Frontal cortex (tissue), 4 donors: ENCODE measurements around the gene ARF5. TPM values are rescaled to one million over a fixed set of nuclear protein-coding genes. Genes with fewer than 3 reads are reported as not detected.

Source experiments
- DNase-seq, 2 donors: peaks; one replicate each; pipeline ENCODE4 v3.0.0; 2012; ENCODE audit warnings: low spot score in 2 of 2
- FAIRE-seq: peaks from 2 replicates; lab custom pipeline; 2012; peaks lifted over from hg19 to GRCh38; lab: Jason Lieb, UNC
- total RNA-seq: library from RNA; depleted of rRNA; stranded (reverse); fragments of >200 nt; gene quantifications from one replicate; pipeline ENCODE4 v1.2.3, GENCODE V29; 2014
- donor health status: control.
- donor health status: control.
- donor health status: control.

The ARF5 gene
- total RNA-seq, 1 donor from 2014 or later: 102 TPM

DNA sequence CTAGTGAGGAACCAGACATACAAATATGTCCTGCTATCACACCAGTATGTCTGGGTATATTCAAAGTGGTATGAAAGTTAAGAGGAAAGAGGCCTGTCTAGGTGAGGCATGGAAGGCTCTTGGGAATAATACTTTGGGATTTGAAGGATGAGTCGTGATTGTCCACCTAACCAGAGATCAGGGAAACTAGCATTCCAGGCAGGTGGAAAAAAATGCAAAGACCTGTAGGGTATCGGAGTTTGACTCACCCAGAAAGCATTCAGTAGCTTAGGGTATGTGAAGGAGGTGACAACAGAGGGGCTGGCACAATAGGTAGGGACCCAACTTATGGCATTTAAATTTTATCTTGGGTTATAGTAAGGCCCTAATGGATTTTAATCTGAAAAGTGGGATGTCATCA, 1.9 kb upstream of the ARF5 start:
- DNase-seq (no peak), FAIRE-seq (no peak)

DNA sequence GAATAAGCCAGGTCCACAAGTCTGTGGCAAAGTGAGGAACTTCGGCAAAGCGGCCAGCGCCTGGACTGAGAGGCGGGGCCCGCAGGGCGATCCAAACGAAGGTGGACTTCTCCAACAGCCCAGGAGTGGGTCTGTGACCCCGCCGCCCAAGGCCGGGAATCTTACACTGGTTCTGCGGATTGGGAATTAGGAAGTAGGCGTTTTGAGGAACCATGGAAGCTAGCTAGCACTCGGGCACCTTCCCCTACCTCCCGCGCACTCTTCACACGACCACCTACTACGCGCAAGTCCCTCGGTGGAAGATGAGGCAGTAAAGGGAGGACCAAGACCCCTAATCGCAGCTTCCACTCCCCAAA, 570 bp upstream of the ARF5 start:
- DNase-seq (no peak), FAIRE-seq (no peak)

DNA sequence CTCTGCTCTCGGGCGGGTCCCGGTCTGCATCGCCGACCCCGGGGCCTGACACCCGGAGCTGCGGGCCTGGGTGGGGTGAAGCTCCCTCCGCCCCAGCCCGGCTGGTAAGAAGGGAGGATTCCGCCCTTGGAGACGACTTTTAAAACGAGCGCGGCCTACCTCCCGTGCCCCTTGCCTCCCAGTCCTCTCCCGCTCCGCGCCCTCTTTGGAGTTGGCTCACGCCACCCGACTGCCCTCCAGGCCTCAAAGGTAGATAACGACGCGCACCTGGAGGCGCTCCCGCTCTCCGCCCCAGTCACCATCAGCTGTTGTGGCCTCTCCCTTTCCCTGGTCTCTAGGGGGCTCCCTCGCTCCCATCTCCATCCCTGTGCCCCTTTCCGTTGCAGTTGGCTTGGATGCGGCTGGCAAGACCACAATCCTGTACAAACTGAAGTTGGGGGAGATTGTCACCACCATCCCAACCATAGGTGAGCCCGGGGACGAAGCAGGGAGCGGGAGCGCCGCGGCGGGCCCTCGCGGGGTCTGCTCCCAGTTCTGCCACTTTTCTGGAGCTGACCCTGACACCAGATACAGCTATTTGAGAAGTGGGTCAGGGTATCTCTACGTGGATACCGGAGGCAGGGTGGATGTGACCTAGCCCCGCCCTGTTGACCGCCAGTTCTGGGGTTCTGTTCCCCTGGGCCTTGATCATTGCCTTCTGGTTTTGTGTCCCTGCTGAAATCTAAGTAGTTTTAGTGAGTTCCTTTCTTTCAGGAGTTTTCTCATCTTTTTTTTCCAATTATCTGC, 679 bp downstream of the ARF5 start:
- FAIRE-seq: no peak
- DNase-seq: peak; percentile 60 to 74

DNA sequence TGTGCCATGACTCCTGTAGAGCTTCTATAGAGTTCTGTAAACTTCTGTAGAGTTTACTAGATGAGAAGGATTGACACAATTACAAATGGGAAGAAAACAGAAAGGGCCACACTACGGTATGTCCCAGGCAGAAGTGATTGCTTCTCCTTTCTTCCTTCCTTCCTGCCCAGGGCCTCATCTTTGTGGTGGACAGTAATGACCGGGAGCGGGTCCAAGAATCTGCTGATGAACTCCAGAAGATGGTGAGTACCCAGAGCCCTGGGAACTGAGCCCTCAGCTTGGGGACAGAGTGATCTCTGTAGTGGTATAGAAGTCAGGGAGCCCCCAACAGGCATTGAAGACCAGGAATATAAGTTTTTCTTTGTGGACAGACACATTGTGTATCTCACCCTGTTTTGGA, 1.7 kb downstream of the ARF5 start:
- DNase-seq (no peak), FAIRE-seq (no peak)

DNA sequence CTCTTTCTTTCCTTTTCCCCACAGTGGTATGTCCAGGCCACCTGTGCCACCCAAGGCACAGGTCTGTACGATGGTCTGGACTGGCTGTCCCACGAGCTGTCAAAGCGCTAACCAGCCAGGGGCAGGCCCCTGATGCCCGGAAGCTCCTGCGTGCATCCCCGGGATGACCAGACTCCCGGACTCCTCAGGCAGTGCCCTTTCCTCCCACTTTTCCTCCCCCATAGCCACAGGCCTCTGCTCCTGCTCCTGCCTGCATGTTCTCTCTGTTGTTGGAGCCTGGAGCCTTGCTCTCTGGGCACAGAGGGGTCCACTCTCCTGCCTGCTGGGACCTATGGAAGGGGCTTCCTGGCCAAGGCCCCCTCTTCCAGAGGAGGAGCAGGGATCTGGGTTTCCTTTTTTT, 3.0 kb downstream of the ARF5 start:
- FAIRE-seq: no peak

DNA sequence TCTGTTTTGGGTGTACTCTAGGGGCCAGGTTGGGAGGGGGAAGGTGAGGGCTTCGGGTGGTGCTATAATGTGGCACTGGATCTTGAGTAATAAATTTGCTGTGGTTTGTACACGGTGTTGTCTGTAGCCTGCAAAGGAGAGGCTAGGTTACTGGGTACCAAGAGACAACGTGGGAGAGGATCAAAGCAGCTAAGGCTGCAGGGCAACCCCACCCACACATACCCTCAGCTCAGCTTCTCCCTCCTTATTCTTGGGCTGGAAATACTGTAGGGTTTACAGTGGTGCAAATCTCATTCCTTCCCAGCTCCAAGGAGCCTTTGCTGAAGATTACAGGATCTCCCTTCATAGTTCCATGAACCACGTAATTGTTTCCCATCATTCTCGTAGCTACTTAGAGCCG, 3.4 kb downstream of the ARF5 start:
- DNase-seq (no peak), FAIRE-seq (no peak)

More for the DNA sequence above, 3.0 kb downstream of the ARF5 start:
- DNase-seq: no peak

DNA sequence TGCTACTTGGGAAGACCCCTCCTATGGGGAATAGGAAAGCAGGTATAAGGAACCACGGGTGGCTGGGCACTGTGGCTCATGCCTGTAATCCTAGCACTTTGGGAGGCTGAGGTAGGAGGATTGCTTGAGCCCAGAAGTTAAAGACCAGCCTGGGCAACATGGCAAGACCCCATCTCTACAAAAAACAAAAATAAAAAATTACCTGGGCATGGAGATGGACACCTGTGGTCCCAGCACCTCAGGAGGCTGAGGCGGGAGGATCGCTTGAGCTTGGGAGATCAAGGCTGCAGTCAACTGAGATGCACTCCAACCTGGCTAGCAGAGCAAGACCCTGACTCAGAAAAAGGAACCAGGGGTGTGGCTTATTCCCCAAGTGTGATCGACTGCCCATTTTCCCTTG, 4.3 kb downstream of the ARF5 start:
- DNase-seq (no peak), FAIRE-seq (no peak)

DNA sequence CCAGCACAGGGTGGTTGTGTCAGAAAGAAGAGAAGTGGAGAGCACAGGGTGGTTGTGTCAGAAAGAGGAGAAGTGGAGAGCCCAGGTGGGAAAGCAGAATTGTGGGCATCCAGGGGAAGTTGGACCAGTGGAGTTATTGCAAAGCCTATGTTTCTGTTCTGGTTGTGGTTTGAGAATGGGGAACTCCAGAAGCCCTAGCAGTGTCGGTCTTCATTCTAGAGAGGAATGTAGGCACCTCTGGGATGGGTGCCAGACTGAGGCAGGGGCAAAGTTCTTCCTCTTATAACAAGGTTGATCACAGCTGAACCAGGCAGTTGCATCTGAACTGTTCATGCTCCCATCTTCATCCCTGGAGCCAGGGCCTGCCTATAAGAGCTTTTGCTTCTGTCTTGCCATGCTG, 6.3 kb downstream of the ARF5 start:
- DNase-seq (no peak), FAIRE-seq (no peak)

DNA sequence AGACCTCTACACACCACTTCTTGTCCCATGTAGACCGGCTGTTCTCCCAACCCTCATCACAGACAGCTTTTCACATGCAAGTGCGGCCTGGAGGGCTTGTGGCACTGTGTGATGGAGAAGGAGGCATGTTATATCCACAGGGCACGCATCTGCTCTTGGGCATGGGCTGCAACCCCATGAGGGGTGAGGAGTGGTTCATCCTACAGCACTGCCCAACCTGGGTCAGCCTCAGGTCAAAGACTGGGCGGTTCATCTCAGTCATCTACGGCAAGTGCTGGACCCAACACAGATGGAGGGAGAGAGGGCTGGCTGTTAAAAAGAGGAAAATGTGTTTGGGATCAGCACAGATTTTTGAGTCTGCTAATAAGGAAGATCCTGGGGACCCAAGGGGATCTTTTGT, 7.5 kb downstream of the ARF5 start:
- FAIRE-seq (no peak), DNase-seq (no peak)

DNA sequence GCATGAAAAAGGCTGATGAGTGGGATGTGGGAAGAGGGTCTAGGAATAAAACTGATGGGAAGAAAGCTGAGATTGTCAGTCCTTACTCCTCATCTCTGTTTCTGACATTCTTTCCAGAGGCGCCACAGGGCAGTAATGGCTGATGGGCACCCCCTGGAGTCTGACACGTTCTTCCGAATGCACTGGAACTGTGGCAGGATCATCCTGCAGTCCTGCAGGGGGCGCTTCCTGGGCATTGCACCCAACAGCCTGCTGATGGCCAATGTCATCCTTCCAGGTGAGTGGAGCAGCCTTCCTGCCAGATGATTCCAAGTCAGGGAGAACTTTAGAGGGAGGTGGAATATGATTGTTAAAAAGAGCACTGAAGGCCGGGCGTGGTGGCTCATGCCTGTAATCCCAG, 10.1 kb downstream of the ARF5 start:
- DNase-seq: no peak
- no peak for FAIRE-seq

DNA sequence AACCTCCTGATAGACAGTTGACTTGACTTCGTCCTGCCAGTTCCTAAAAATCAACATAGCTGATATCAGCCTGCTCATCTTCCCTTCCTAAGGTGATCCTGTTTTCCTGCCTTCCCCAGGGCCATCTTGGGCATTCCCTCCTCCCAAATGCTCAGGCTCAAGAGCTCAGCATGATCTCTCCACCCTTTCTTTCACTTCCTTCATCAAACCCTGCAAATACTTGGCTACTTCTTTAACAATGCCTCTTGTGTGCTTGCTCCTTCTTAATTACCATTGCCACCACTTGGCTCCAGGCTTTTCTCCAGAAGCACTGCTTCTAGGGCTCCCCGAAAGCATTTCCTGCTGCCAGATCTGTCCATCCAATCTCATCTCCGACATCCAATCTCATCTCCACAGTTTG, 12.7 kb downstream of the ARF5 start:
- FAIRE-seq (no peak), DNase-seq (no peak)

DNA sequence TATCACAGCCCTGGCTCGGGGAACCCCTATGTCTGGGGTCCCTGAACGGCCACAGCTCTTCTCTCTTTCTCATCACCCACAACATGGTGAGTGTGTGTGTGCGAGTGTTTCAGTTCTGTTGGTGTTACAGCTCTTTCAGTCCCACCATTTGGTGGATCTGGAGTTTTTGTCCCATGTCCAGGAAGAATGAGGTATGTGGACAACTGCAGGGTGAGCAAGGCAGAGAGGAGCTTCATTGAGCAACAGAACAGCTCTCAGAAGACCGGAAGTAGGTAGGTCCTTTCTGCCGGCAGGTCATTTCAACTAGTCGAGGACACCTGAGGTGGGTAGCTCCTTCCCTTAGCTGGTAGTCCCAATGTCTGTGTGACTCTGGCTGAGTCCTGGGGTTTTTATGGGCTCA, 20.2 kb downstream of the ARF5 start:
- FAIRE-seq: no peak
- DNase-seq: no peak

DNA sequence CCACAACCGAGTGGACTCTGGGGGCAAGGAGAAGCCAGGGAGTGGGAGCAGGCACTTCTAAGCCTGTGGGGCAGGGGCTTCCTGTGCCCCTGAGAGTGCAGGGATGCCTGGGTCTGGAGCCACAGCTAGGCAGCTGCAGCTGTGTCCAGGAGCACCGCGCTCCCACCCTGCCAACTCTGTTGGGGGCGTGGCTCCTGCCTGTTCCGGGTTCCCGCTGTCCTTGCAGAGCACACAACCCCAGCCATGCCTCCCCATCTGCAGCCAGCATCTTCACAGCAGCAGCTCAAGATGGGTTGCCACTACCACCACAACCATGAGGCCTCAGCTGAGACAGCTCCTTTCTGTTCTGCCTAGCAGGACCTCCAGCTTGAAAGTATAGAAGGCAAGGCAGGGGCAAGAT, 21.1 kb downstream of the ARF5 start:
- FAIRE-seq: no peak
- no peak for DNase-seq

DNA sequence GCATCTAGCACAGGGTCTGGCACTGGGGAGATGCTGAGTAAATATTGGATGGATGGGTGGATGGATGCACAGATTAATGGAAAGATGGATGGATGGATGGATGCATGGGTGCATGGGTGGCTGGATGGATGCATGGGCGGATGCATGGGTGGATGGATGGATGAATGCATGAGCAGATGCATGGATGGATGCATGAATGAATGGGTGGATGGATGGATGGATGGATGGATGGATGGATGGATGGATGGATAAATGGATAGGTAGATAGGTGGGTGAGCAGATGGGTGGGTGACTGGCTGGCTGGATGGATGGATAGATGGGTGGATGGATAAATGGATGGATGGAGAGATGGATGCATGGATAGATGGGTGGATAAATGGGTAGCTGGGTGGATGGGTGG, 24.1 kb downstream of the ARF5 start:
- FAIRE-seq: no peak
- no peak for DNase-seq

DNA sequence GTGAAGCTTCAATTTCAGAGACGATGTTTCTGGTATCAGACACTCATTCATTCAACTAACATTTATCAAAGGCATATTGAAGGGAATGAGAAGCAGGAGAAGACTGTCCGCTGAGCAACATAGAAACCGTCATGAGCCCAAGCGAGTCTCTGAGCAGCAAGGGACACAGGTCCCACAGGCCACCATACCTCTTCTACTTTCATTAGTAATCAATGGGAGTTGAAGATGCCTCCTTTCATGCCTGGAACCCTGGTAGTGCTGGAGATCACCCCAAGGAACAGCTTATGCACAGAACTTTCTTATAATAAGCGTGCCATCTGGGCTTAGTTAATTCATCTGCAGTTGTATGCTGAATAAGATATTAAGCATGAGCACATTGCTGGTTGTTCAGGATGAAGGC, 28.5 kb downstream of the ARF5 start:
- no peak for DNase-seq
- no peak for FAIRE-seq

DNA sequence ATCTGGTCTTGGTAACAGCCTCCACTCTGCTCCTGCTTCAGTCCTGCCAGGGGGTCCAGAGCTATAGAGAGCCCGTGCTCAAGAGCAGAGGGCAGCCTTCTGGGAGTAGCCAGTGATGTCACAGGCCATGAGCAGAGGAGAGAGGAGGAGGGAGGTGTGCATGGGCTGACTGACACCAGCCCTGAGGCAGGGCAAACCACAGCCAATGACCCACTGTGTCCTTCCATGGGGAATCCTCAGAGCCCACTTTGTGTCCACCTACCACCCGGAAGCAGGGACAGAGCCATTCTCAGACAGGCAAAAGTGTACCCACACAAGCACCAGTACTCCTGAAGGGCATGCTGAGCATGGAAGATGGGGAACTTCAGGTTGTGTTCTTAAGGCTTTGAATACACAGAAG, 29.8 kb downstream of the ARF5 start, which contains the start of gene PAX4:
PAX4 (minus strand) TSS at position 101 of the 400 bp plus-strand sequence. CDS start 2,214 bp downstream, outside the sequence.
- FAIRE-seq (no peak), DNase-seq (no peak)

DNA sequence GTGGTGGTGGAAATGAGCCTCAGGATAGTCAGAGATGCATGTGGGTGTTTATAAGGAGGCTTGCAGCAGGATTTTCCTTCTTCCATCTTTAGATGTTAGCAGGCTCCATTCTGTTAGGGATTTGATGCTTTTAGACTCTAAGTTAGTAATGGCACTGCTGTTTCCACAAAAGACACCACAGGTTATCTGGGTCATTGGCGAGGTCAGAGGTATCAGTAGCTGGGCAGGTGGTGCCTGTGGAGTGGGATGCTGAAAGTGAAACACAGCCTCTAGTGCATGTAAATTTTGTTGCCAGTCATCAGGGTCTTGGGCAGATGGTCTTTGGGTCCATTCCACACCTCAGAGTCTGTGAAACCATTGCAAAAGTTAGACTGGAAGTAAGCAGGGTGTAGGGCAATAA, 30.6 kb downstream of the ARF5 start:
- FAIRE-seq (no peak), DNase-seq (no peak)

DNA sequence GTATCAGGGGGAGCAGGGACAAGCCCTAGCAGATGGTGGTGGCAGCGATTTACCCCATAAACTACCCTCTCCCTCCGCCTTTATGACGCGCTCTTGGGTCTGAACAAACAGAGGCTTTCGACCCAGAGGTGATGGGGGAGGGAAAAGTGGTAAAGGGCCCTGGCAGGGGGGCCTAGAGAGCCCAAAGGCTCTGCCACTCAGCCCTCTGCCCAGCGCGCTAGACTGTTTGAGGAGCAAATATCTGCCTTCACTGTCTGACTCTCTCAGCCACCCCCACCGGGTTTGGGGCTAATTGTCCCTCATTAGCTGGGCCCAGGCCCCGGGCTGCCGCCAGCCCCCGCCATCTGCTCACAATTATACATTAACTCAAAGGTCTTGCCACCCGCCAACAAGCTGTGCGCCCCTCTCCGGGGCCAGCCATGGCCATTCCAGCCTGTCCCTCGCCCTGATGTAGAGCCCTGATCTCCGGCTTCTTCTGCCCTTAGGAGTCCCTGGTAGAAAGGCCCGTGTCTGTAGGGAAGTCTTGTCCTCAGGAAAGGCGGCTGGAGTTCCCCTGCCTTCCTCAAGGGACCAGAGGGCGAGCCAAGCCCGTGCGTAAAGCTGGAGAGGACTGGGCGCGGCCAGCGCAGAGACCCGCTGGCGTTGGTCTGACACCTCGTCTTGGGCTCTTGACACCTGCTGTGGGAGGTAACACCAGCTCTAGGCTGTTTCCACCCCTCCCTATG, 31.6 kb downstream of the ARF5 start:
- no peak for DNase-seq
- no peak for FAIRE-seq

DNA sequence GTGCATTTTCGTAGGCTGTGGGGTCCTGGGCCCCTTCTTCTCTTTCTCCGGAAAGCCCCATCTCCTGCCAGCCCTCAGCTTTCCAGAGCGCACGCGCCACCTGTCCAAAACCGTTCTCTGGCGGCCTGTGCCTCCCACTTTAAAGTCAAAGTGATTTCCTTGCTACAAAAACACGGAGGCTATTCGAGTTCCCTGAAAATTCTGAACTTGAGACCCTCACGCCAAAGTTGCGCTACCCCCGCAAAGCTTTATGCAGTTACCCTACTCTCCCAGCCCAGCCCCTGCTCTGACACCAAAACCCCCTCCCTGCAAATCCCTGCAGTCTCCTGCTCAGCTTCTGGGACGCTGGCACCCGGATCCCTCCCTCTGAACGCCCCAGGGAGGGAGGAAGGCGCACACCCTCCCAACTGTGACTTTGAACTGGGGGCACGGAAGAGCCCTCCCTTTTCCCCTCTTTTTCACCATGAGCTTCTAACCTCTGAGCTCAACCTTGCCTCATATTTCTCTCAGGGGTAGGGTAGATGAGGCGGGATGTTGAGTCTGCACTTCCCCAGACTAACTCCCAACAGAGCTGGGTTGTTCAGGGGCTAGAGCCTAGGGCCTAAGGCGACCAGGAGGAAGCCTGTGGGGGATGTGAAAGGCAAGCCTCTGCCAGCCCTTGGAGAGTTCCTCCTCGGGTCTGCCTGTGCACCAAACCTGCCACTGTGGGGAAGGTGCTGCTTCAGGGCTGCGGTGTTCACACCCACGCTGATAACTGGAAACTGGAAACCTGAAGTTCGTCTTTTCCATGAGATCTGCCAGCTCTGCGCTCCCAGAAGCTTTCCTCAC, 32.4 kb downstream of the ARF5 start:
- FAIRE-seq (no peak), DNase-seq (no peak)

DNA sequence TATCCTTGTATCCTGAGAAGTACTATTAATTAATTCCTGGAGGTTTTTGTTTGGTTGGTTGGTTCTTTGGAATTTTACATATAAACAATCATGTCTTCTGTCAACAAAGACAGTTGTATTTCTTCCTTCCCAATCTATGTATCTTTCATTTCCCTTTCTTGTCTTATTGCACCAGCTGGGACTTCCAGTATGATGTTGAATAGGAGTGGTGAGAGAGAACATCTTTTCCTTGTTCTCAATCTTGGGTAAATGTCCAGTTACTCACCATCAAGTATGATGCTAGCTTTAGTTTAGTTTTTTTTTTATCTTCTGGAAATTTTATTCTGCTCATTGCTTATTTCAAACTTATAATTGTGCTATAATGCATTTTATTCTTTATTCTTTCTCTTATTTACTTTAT, 37.1 kb downstream of the ARF5 start:
- no peak for FAIRE-seq

DNA sequence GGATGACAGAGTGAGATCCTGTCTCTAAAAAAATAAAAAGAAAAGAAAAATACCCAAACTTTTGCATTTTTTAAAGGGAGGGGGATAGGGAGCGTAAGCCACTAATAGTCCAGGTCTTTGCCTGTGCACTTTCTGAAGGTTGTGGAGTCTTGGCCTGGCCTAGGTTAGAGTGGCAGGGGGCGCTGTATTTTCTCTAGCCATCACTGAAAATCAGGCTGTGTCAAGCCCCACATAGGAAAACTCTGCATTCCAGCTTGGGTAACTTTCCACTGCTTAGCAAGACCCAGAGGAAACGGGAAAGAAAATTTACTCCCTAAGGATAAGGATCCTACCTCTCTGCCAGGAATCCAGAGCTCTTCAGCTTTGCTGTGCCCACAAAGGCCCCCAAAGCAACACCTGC, 40.2 kb downstream of the ARF5 start:
- FAIRE-seq (no peak), DNase-seq (no peak)

More for the DNA sequence above, 37.1 kb downstream of the ARF5 start:
- DNase-seq: no peak
